GM12878 (cell line): ENCODE data around the gene PON1. TPM values are rescaled to one million over a fixed set of nuclear protein-coding genes. Genes with fewer than 3 reads are reported as not detected.

Source experiments
- CEBPB ChIP-seq, 2 experiments: fragments of 150-350 bp in 1 of 2; IDR thresholded peaks; 2 replicates each; pipeline ENCODE4 v1.6.1; 2012 to 2014; ENCODE audit warnings: low read depth in 2 of 2, low read length in 2 of 2, borderline replicate concordance in 1 of 2, inconsistent platforms in 1 of 2
- CEBPZ ChIP-seq: fragments of 150-350 bp; IDR thresholded peaks from 2 replicates; pipeline ENCODE4 v1.6.1; 2016; ENCODE audit warnings: low read depth, low read length
- CHD1 ChIP-seq: IDR thresholded peaks from 2 replicates; pipeline ENCODE4 v1.6.1; 2012; ENCODE audit warnings: low read depth, low read length, improper control_type of control experiment
- CTCF ChIP-seq, 3 experiments: IDR thresholded peaks in 2 of 3; conservative IDR thresholded peaks in 1 of 3; 2 replicates each; pipeline ENCODE4 v1.5.1; 2011; ENCODE audit warnings: low read depth in 3 of 3, low read length in 3 of 3, mild to moderate bottlenecking in 3 of 3, control low read depth in 2 of 3, moderate library complexity in 2 of 3, inconsistent platforms in 1 of 3, mixed read lengths in 1 of 3; ENCODE audit not compliant: control insufficient read depth in 2 of 3, insufficient read depth in 1 of 3; ENCODE audit errors: extremely low read depth in 1 of 3
- ELK1 ChIP-seq: IDR thresholded peaks from 2 replicates; pipeline ENCODE4 v1.6.1; 2012; ENCODE audit warnings: low read depth, low read length, improper control_type of control experiment
- HCFC1 ChIP-seq: fragments of 150-350 bp; IDR thresholded peaks from 2 replicates; pipeline ENCODE4 v1.6.1; 2014; ENCODE audit warnings: low read length
- MXI1 ChIP-seq: fragments of 150-350 bp; IDR thresholded peaks from 2 replicates; pipeline ENCODE4 v1.6.1; 2011; ENCODE audit warnings: low read depth, mild to moderate bottlenecking, inconsistent platforms, low read length, improper control_type of control experiment
- NFXL1 ChIP-seq: fragments of 450-650 bp; IDR thresholded peaks from 2 replicates; pipeline ENCODE4 v1.6.1; 2017; ENCODE audit warnings: antibody characterized with exemption, mild to moderate bottlenecking, borderline replicate concordance
- NKRF ChIP-seq: fragments of 450-650 bp; conservative IDR thresholded peaks from 2 replicates; pipeline ENCODE4 v1.6.1; 2017; ENCODE audit warnings: mild to moderate bottlenecking, moderate library complexity
- RAD51 ChIP-seq: fragments of 450-650 bp; IDR thresholded peaks from 2 replicates; pipeline ENCODE4 v1.6.1; 2016; ENCODE audit warnings: moderate library complexity, mild to moderate bottlenecking, inconsistent platforms
- SMC3 ChIP-seq: IDR thresholded peaks from 2 replicates; pipeline ENCODE4 v1.6.1; 2011; ENCODE audit warnings: low read length, improper control_type of control experiment, borderline replicate concordance
- SPI1 ChIP-seq: IDR thresholded peaks from 2 replicates; pipeline ENCODE4 v1.6.1; 2011; ENCODE audit warnings: low read depth, mild to moderate bottlenecking, low read length, moderate library complexity, borderline replicate concordance; ENCODE audit not compliant: insufficient read depth
- SRF ChIP-seq, 2 experiments: IDR thresholded peaks; 2 replicates each; pipeline ENCODE4 v1.6.1; 2011; ENCODE audit warnings: low read depth in 2 of 2, low read length in 2 of 2, mild to moderate bottlenecking in 1 of 2, moderate library complexity in 1 of 2
- TAF1 ChIP-seq: IDR thresholded peaks from 2 replicates; pipeline ENCODE4 v1.6.1; 2011; ENCODE audit warnings: mild to moderate bottlenecking, low read depth, low read length, borderline replicate concordance
- WRNIP1 ChIP-seq: IDR thresholded peaks from 2 replicates; pipeline ENCODE4 v1.6.1; 2011; ENCODE audit warnings: low read depth, low read length, improper control_type of control experiment, borderline replicate concordance
- YY1 ChIP-seq: IDR thresholded peaks from 2 replicates; pipeline ENCODE4 v1.6.1; 2011; ENCODE audit warnings: low read depth, mild to moderate bottlenecking, low read length
- ZBTB40 ChIP-seq: fragments of 450-650 bp; IDR thresholded peaks from 2 replicates; pipeline ENCODE4 v1.6.1; 2016; ENCODE audit warnings: mild to moderate bottlenecking, moderate library complexity, borderline replicate concordance
- polyA plus RNA-seq, 11 experiments: library from polyadenylated mRNA; depleted of rRNA in 4 of 11; unstranded in 6 of 11; stranded (reverse) in 5 of 11; fragments of >200 nt; fragmentation: Nextera tagmentation in 4 of 11; fragmentation: Illumina TruSeq in 1 of 11; extraction: Ambion mirVana in 4 of 11; extraction: Trizol in 1 of 11; gene quantifications; 1 replicate in 1 of 11; 2 replicates in 10 of 11; pipeline versions ENCODE4 v1.2.1 to v1.2.3, GENCODE V29; 2011 to 2016; ENCODE audit warnings: inconsistent platforms in 2 of 11, missing spikeins in 2 of 11, low read depth in 1 of 11
- total RNA-seq, 4 experiments: library from RNA; depleted of rRNA in 3 of 4; stranded (reverse); fragments of >200 nt in 3 of 4; fragmentation: Illumina TruSeq in 1 of 4; extraction: Trizol in 1 of 4; gene quantifications; 2 replicates each; pipeline versions ENCODE4 v1.2.1 to v1.2.3, GENCODE V29; 2013 to 2021

Gene PON1
- total and polyA plus RNA-seq, 10 of the 15 experiments (the other 5 are each of a cell fraction or from before 2014, with no cell fraction given): 0.10 to 0.26 (median 0.23) TPM; not detected in 4

GRCh38 chr7:95316588-95316987, 7.7 kb downstream of the PON1 start (continued):
- TF ChIP-seq CTCF (IDR thresholded peaks at IDR 0.05 in 2 of 3, conservative IDR thresholded peaks at IDR 0.05 in 1 of 3; ENCODE audit: control insufficient read depth in 2 of 3, extremely low read depth in 1 of 3, insufficient read depth in 1 of 3, low read depth in 3 of 3, low read length in 3 of 3) (no peak), NKRF (no peak), NFXL1 (no peak), RAD51 (no peak), CEBPZ (no peak), CHD1 (no peak), MXI1 (no peak), SPI1 (peak; percentile 70; the same call in 1 of the 2 replicates), TAF1 (no peak), SRF (IDR thresholded peaks at IDR 0.05; ENCODE audit: low read depth in 2 of 2, low read length in 2 of 2) (no peak), WRNIP1 (no peak), SMC3 (no peak), ELK1 (no peak), YY1 (no peak), CEBPB (IDR thresholded peaks at IDR 0.05; ENCODE audit: borderline replicate concordance in 1 of 2, low read depth in 2 of 2, low read length in 2 of 2) (no peak), ZBTB40 (no peak), HCFC1 (no peak)
